ENCODE measurements around the gene SAP30BP.

The SAP30BP gene

DNA sequence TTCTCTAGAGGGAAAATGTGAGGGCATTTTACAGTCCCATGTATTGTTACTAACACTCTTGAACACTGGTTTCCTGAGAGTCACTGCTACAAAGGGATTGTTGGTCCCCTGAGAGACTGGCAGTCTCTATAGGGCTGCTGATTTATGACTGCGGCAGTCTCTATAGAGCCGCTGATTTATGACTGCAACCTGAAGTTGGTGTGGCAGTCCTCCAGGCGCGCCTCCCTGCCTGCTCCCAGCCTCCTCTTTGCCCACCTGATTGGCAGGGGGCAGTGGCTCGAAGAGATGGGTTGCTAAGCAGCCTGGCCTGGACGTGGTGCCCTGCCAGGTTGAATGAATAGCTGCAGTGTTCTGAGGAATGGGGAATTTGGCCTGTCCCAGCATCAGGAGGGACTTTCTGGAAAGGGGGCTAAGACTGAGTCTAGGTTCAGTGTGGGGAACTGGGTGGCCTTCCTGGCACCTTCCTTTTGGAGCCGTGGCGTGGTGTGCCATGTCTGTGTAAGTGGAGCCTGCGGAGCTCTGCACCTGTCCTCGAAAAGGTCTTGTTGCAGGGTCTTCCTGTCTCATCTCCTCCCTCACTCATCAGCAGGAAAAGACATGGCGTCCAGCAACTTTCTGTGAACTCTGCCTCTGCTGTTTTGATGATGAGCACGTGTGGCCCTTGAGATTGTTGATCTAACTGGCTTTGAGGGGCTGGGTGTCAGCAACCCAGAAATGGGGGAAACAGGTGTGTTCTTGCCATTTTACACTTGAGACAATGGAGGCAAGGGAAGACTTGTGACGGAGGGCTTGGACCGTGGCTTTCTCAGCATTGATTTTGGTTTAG, 24.9 kb downstream of the SAP30BP start:
- no peak for DNase-seq

DNA sequence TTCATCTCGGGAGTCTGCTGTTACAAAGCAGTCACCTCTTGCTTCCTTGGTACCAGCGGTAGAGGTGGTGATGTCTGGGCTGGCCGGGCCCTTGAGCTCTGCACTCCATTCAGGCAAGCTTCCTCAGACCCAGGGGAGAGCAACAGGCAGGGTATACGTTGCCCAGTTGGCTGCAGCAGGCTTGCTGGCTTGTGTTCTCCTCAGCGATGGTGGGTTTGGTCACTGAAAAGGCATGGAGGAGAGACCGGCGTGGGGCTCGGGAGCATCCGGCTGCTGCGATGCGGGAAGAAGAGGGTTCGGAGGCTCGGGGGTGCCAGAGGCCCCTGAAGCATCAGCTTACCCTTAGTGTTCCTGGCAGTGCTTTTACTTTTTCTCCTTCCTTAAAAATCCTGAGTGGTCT, 25.8 kb downstream of the SAP30BP start:
- no peak for DNase-seq

DNA sequence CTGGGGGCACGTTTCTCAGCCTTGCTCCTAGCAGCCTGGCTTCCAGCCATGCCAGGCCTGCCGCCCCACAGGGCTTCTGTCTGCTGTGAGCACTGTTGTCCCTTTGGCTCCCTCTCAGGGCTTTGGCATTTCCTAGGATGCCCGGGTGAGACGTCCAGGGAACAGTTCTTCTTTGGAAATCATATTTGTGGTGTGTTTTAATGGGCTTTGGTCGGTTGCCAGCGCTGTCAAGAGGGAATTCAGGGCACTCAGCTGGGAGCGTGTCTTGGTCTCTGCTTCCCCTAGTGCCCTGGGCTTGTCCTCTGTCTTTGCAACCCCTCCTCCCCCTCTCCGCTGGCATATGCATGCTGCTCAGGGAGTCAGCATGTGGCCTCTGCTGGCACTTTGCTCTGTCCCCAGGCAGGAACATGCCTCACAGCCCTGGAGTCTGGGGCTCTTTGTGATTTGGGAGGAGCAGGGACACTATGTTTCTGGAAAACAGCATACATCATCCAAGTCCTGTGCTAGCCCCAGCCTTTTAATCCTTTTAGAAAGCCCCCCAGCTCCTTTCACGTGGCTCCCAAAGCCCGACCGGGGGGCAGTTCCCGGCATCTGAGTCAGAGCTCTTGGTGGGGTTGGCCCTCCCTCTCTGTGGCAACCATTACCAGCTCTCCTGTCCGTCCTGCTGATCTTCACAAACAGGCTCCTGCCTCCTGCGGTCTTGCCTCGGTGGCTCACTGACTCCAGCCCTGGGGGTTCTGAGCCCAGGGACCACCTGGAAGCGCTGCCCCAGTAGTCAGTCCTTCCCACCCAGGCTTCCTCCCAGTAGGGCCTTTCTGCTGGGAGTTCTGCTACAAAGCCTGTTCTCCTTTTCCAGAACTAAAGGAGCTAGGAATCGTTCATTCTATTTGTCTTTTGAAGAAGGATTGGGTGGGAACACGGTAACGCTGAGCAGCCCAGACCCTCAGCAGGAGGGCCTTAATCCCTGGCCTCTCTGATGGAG, 26.7 kb downstream of the SAP30BP start:
- no peak for DNase-seq

DNA sequence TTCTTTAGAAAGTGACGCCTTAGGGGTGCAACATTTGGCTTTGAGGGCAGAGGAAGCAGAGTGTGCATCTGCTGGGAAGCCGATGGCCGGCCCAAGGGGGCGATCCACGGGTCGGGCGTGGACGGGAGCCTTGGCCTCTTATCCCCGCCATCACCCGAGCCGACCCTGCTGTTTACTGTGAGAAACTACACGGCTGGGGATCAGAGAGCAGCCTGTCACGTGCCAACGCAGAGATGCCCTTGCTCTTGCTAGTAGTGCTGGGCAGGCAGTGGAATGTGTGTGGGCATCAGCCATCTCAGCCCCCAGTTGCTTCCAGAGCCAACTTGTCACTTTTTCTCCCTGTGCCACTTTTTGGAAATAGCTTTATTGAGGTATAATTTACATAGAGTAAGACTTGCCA, 27.4 kb downstream of the SAP30BP start:
- DNase-seq, result no peak

DNA sequence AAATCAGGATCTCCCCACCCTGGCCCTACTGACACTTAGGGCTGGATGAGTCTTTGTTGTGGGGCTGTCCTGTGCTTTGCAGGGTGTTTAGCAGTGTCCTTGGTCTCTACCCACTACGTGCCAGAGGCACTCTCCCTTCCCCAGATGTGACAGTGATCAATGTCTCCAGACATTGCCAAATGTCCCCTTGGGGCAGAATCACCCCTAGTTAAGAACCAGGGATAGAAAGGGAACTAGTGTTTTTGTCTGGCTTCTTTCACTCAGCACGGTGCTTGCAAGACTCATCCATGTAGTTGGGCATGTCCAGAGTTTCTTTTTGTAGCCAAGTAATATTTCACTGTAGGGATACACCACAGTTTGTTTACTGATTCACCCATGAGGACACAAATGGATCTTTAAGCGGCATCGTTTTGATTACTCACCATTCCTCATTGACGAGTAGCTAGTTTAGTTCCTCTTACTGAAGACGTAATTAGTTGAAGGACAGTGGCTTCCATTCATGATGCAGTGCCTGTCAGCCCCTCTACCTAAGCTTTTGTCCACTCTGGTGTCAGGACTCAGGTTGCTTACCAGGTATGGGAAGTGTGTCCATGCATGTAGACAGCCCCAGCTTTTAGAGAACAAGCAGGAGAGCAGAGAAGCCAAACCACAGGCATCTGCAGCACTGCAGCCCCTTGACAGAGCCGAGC, 28.1 kb downstream of the SAP30BP start:
- DNase-seq, result no peak

DNA sequence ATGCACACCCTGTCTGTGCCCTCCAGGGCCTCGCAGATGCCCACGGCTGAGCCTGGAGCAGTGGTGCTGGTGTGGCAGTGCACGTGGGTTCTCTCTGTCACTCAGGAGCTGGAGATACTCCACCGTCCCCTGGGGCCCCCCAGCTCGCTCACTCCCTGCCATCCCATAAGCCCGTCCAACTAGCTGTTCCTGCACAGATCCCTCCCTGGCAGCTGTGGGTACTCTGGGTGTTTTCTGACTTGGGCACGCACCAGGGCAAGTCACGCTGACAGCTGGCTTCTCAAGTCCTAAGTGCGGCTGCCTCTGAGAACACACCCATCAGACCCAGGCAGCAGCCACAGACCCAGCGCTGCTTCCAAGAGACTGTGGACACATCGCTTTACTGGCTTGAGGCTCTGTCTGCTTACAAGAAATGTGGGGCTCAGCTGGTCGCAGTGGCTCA, 28.7 kb downstream of the SAP30BP start:
- no peak for DNase-seq

DNA sequence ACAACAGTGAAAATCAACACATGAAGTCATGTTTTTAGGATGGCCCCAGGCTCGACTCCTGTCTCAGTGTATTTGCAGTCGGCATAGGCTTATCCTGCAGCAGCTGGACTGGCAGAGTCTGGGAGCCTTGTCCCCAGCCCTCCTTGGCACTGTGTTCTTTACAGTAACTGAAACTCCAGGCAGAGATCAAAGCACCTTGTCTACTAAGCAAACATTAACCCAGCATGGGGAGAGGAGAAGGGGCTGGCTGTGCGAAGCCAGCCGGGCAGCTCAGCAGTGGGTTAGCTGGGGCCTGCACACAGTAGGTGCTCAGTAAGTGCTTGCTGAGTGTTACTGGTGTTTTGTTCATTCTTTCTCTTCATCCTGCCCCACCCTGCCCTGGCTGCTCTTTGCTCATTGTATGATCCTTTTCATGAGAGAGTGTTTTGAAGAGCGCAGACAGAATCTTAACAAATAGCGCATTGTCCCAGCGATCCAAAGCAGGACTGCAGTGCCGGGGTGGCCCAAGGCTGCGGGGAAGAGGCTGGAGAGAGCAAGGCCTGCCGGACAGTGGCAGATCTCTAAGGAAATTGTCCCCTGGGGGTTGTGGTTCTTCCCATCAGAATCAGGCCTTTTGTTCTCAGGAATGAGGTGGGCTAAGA, 30.6 kb downstream of the SAP30BP start:
- no peak for DNase-seq

DNA sequence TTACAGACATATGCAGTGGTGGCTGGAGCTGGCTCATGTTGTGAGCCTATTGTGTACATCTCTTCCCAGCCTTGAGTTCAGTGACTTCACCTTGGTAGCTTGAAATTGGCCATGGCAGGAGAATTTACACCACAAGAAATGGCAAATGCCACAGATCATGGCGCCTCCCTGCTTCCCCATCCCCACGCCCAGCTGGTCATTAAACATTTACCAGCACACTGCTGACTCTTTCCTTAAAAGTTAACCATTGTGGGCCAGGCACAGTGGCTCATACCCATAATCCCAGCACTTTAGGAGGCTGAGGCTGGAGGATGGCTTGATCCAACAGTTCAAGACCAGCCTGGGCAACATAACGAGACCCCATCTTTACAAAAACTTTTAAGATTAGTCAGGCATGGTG, 31.5 kb downstream of the SAP30BP start:
- no peak for DNase-seq

DNA sequence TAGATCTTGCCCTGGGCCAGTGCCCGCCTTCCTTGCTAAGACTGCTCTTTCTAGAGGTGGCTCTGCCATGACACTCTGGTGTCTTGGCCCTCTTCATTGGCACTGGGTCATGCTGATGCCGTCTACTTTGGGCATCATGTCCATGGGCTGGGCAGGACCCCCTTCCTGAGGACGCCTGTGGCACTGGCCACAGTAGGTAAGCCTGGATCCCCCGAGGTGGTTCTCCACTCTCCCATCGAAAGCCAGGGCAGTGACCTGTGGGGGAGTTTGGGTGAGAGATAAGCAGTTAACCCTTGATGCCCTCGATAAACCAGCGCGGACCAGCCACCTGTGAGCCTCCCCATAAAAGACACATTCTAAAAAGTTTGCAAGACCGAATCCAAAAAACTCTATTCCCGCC, 34.1 kb downstream of the SAP30BP start:
- DNase-seq, result no peak

DNA sequence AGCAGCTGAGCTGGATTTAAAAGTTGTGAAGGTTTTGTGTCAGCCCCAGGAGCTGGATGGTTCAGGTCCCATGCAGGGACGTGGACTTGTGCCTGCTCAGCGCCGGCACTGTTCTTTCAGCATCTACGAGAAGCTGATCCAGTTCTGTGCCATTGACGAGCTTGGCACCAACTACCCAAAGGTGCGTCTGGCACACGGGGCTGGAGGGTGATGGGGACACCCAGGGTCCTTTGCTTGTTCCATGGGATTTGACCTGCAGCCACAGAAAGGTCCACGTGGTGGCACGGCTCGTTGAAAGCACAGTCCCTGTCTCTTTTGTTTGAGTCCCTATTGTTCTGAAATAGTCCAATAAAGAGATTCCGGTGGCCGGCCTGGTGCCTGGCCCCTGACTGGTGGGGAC, 36.1 kb downstream of the SAP30BP start:
- DNase-seq, result no peak

DNA sequence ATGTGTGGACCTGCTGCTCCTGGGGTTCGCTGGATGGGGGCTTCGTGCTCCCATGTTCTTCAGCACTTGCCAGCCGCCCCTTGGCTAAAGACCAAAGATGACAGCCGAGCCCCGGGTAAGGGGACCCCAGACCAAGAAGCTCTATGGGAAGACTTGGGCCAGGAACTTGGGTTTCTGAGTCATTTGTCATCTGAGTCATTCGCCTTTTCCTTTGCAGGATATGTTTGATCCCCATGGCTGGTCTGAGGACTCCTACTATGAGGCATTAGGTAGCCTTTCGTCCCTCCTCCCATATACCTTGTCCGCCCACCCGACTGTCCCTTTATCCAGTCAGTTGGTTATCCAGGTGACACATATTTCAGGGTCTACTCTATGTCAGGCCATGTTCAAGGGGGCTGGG, 36.5 kb downstream of the SAP30BP start:
- no peak for DNase-seq

DNA sequence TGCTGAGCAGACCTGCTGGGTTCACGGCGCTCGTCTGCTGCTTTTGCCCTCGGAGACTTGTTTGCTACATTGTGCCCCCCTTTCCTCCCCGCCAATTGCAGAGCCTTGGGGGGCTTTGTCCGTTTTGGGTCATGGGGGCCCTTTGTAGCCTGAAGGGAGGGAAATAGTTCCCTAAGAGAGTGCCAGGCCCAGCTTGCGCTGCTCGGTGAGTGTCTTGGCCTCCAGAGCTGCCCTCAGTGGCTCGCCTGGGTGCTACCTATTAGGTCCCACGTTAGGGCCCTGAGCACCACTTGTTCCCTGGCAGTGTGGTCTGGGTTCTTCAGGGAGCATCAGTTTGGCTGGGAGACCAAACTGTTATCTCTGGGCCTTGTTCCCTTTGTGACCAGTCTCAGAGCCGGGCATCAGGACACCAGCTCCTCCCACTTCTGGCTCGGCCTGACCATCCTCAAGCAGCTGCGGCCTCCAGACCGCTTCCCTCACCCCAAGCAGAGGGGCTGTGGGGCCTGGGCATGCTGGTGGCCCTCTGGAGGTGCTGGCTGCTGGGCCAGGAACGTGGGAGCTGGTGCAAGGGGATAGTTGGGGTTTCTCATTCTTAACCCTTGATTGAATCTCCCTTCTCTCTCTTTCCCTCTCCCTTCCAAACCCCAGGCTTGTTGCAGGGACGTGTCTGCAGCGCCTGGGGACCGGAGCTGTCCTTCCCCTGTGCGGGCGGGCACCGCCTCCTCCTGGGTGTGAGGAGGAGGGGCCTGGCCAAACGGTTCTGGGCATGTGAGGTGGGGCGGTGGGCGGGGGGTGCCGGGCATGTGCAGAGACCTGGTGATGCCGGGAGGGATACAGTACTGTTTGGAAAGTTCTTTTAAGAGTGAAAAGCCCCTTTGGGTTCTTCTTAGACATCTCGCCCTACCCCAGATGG, 38.1 kb downstream of the SAP30BP start:
- DNase-seq, result no peak

DNA sequence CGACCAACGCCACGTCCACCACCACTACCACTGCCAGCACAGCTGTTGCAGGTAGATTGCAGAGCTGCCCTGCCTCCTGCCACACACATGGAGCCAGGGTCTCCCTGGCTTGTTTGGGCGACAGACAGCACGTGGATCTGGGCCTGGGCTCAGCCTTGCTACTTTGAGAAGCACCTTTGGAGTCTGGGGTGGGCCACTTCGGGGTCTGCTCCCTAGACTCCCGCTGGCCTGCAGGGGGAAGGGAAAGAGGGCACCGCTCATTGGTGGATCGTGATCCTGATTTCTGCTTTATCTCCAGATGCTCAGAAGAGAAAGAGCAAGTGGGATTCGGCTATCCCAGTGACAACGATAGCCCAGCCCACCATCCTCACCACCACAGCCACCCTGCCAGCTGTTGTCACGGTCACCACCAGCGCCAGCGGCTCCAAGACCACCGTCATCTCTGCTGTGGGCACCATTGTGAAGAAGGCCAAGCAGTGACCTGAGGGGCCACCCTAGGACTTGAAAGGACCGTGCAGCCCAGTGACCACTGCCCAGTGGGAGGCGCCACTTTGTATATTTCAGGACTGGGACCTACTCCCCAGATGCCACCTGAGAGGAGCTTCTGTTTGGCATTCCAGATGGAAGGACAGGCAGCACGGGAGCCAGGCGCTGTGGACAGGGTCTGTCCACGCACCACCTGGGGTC, 39.0 kb downstream of the SAP30BP start:
- DNase-seq, result no peak

DNA sequence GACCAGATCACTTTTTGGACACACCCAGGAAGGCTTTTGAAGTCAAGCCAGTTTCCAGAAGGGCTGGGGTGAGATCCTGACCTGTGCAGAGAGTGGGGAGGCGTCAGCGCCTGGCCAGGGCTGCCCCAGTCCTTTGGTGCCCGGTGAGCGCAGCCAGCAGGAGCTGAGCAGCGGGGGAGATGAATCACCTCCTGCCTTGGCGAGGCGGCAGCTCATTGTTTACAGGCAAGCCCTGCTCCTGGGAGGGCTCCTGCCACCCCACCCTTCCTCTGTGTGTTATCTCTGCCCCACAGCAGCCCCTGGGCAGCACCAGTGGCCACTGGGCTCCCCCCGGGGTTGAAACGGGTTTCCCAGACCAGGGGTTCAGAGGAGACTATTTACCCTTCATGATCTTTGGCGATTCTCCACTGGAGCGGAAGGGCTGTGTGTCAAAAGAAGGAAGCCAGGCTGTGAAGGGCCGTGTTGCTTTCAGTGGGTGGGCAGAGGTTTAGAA, 40.0 kb downstream of the SAP30BP start:
- no peak for DNase-seq

DNA sequence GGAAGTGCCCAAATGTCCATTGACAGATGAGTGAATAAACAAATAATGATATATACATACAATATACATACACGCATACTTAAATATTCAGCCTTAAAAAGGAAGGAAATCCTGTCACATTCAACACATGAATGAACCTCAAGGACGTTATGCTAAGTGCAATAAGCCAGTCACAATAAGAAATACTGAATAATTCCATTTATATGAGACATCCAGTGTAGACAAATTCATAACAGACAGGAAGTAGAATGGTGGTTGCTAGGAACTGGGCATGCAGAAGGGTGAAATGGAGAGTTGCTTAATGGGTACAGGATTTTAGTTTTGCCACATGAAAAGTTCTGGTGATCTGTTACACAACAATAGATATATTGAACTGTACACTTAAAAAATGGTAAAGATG, 45.3 kb downstream of the SAP30BP start:
- DNase-seq, result no peak

DNA sequence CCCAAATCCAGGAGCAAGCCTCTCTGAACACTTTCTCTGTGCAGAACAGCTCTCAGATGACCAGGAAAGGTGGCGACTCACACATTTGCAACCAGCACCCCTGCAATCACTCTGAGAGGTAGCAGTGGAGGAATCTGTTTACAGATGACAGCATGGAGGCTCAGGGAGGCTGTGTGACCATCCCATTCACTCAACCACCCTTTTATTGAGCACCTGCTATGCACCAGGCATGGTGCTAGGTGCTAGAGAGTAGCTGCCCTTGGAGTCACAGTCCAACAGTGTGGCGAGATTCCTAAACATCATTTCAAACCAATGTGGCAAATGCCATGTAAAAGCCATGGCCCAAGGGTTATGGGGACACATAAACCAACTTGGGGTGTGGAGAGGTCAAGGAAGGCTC, 52.6 kb downstream of the SAP30BP start:
- no peak for DNase-seq

DNA sequence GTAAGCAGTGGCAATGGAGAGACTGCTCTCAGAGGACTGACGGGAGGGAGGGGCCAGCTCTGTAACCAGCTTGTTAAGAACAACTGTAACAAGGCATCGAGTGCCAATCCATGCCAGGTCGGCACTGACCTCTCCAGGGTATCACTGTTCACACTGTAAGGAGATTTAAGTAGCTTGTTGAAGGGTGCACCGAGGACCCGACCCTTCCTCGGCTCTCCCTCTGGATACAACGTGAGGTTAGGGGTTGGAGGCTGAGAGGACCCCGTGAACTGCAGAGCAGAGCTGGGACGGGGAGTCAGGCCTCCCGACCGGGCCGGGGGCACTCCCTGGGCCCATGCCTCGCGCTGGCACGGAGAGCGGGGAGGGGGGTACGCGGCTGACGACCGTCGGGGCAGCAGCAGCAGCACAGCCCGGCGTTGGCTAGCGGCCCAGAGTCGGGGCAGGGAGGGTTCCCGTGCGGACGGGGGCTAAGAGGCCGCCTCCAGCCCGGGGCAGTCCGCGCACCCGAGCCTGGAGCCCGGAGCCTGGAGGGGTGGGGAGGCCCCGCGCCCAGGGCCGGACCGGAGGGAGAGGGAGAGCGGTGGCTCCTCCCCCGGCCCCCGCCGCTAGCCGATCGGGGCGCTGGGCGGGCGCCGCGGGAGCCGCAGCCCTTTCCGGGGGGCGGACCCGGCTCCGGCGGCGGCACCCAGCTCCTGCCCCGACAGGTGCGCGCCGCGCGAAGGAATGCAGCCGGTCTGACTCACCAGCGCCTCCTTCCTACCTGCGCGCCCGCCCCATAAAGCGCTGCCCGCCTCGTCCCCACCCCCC, 53.7 kb downstream of the SAP30BP start, which contains the start of gene ITGB4:
Gene ITGB4, plus strand, starts transcription at position 804 of the 807 bp plus-strand sequence. CDS start 3,245 bp downstream, outside the sequence.
- peak; percentile 46 for DNase-seq

DNA sequence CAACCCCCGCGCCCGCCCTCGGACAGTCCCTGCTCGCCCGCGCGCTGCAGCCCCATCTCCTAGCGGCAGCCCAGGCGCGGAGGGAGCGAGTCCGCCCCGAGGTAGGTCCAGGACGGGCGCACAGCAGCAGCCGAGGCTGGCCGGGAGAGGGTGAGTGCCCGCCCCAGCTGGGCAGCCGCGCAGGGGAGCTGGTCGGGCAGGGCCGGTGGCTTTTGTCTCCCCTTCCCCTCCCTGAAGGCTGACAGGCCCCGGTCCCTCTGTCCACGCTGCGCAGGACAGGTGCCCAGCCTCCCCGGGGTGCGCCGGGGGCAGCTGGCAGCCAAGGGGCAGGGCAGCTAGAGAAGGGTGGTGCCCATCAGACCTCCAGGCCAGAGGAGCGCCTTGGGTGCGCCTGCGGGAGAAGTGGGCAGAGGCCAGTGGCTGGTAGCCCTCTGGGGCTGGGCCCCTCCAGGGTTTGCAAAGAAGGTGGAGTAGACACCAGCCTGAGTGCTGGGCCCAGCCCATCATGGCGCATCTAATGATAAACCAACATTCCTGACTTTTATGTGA, 54.4 kb downstream of the SAP30BP start:
- no peak for DNase-seq

DNA sequence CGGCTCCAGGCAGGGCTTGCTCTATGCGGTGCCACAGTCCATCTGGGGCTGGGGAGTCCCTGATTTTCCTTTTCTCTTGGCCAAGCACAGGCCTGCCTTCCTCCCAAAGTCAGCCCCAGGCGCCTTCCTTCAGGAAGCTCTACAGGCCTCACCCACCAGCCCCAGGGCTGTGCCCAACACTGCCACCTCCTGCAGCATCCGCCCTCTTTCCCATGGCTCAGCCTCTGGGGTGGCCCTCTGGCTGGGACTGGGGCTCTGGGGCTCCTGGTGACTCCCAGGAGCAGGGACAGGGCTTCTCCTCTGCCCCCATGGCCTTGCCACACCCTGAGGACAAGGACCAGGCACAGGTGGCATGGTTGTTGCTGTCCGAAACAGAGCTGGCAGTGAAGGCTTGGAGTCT, 54.9 kb downstream of the SAP30BP start:
- DNase-seq, result no peak
